ENCODE measurements around the gene LYAR. TPM values are rescaled to one million over a fixed set of nuclear protein-coding genes. Genes with fewer than 3 reads are reported as not detected.
"Not testable (repeated sequence)": the region's sequence is repeated elsewhere in the genome, so short reads cannot be mapped to it uniquely, and the experiment has no call there.

Gene LYAR
- total RNA-seq, 6 donors from 2014 or later = 6.5 to 22.9 (median 14.1) TPM

- Histone ChIP-seq H3K27me3 (no peaks in the 10 kb centered on the region), H3K9me3 (no peaks in the 10 kb centered on the region), H3K4me1 (peaks cover 0 to 2% (median 0%) of the 10 kb centered on the region in 4 donors), H3K27ac (no peak overlapping the region), H3K36me3 (no peaks in the 10 kb centered on the region), H3K4me3 (no peak overlapping the region)
- 72% methylated on average over 6 of the region's 6 CpGs for WGBS, 2 donors
- peak; percentile 38 to 74 for ATAC-seq (ENCODE audit: low FRiP score in 2 of 2)
- DNase-seq = no peak
- TF ChIP-seq, protein P1, sequence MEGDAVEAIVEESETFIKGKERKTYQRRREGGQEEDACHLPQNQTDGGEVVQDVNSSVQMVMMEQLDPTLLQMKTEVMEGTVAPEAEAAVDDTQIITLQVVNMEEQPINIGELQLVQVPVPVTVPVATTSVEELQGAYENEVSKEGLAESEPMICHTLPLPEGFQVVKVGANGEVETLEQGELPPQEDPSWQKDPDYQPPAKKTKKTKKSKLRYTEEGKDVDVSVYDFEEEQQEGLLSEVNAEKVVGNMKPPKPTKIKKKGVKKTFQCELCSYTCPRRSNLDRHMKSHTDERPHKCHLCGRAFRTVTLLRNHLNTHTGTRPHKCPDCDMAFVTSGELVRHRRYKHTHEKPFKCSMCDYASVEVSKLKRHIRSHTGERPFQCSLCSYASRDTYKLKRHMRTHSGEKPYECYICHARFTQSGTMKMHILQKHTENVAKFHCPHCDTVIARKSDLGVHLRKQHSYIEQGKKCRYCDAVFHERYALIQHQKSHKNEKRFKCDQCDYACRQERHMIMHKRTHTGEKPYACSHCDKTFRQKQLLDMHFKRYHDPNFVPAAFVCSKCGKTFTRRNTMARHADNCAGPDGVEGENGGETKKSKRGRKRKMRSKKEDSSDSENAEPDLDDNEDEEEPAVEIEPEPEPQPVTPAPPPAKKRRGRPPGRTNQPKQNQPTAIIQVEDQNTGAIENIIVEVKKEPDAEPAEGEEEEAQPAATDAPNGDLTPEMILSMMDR (IDR thresholded peaks at IDR 0.05) = peak in 4 of 6 experiments; percentile 28 to 63 (median 53)
- no peak for TF ChIP-seq EP300 (IDR thresholded peaks at IDR 0.05)
Measured at GRCh38 chr4:4260185-4260751, 29.7 kb downstream of the LYAR start.

DNA sequence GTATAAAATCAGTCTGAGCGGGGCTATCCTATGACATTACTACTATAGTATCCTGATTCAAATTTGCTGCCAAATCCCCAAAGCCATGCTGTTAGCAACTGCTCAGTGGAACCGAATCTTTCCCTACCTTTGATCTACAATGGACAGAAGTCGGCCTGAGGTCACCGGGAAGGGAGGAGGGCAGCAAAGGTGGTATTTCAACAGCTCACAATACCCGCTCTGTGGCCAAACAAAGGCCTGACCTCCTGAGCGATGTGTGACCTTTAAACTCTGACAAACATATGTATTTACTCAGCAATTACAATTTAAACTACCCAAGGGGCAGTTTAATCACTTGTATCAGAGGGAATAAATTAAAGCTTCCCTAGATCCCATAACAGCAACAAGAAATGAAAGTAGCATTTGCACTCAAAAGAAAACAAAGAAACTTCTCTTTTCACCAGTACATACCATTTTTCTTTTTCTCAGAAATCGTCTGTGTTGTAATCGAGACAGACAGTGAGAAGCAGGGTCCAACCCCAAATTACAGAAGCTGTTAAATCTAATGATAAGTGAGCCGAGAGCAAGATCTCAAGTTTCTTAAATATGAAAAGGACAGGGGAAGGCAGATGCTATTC, 30.4 kb downstream of the LYAR start:
- ATAC-seq (ENCODE audit: low FRiP score in 2 of 2) = peak in 1 of 2 donors; percentile 25
- no peak for DNase-seq
- H3K27ac ChIP-seq = no peak overlapping the region
- 46 to 52% methylated on average over 9 of the region's 9 CpGs for WGBS, 2 donors
- no peak overlapping the region for H3K4me3 ChIP-seq
- no peaks in the 10 kb centered on the region for H3K27me3 ChIP-seq
- peaks cover 0 to 2% (median 0%) of the 10 kb centered on the region in 4 donors for H3K4me1 ChIP-seq
- H3K9me3 ChIP-seq = no peaks in the 10 kb centered on the region
- TF ChIP-seq EP300 (IDR thresholded peaks at IDR 0.05) (no peak), POLR2AphosphoS5 (IDR thresholded peaks at IDR 0.05) (no peak), POLR2A (IDR thresholded peaks at IDR 0.05) (no peak)
- TF ChIP-seq, protein P1 (IDR thresholded peaks at IDR 0.05) = no peak
- H3K36me3 ChIP-seq = no peaks in the 10 kb centered on the region

DNA sequence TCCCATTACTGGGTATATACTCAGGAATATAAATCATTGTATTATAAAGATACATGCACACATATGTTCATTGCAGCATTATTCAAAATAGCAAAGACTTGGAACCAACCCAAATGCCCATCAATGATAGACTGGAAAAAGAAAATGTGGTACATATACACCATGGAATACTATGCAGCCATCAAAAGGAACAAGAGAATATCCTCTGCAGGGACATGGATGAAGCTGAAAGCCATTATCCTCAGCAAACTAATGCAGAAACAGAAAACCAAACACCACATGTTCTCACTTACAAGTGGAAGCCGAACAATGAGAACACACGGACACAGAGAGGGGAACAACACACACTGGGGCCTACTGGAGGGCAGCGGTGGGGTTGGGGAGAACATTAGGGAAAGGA, 32.2 kb downstream of the LYAR start:
- not testable (repeated sequence) for DNase-seq; H3K36me3 ChIP-seq; H3K9me3 ChIP-seq; H3K27ac ChIP-seq; ATAC-seq (ENCODE audit: low FRiP score in 2 of 2); H3K4me1 ChIP-seq; H3K27me3 ChIP-seq; H3K4me3 ChIP-seq
- 63 to 95% methylated on average over 3 of the region's 3 CpGs for WGBS, 2 donors

DNA sequence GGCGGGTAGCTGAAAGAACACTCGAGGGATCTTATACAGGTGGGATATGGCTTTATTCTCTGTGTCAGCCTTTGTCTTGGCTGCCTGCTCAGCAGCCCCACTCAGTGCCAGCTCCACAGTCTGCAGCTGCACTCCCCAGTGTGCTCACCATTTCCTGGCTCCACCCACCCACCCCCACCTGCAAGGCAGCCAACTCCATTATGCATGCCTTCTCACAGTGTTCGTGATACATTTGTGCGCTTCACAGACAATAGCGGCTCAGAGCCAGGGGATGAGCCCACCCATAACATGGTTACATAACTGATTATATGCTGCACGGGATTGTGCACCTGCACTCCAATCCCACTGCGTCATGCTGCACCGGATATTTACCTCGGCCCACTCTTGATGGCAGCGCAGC, 33.2 kb downstream of the LYAR start:
- no peak overlapping the region for H3K27ac ChIP-seq
- no peaks in the 10 kb centered on the region for H3K27me3 ChIP-seq
- ATAC-seq (ENCODE audit: low FRiP score in 2 of 2) (peak in 1 of 2 donors; percentile 38), DNase-seq (no peak)
- no peaks in the 10 kb centered on the region for H3K9me3 ChIP-seq
- H3K4me3 ChIP-seq = no peak overlapping the region
- H3K4me1 ChIP-seq = peaks cover 0 to 4% (median 3%) of the 10 kb centered on the region in 4 donors
- TF ChIP-seq, protein P1 (IDR thresholded peaks at IDR 0.05) = no peak
- TF ChIP-seq EP300 (IDR thresholded peaks at IDR 0.05) (no peak), POLR2AphosphoS5 (IDR thresholded peaks at IDR 0.05) (no peak), POLR2A (IDR thresholded peaks at IDR 0.05) (no peak)
- whole genome bisulfite sequencing, 2 donors = 69 to 73% methylated on average over 8 to 10 of the region's 10 CpGs
- H3K36me3 ChIP-seq = no peaks in the 10 kb centered on the region

GRCh38 chr4:4254666-4255065, 35.3 kb downstream of the LYAR start:
- DNase-seq (no peak), ATAC-seq (ENCODE audit: low FRiP score in 2 of 2) (no peak)
- no peaks in the 10 kb centered on the region for H3K9me3 ChIP-seq
- no peak overlapping the region for H3K27ac ChIP-seq
- WGBS, 2 donors = 57 to 64% methylated on average over 6 of the region's 6 CpGs
- no peaks in the 10 kb centered on the region for H3K27me3 ChIP-seq
- no peaks in the 10 kb centered on the region for H3K36me3 ChIP-seq
- TF ChIP-seq POLR2A (IDR thresholded peaks at IDR 0.05) (no peak), POLR2AphosphoS5 (IDR thresholded peaks at IDR 0.05) (no peak), EP300 (IDR thresholded peaks at IDR 0.05) (no peak)
- TF ChIP-seq, protein P1 (IDR thresholded peaks at IDR 0.05) = no peak
- H3K4me1 ChIP-seq = peaks cover 0 to 4% (median 3%) of the 10 kb centered on the region in 4 donors
- H3K4me3 ChIP-seq = no peak overlapping the region
